ENCODE results near the gene ELMOD1.

- TF ChIP-seq CTCF (IDR thresholded peaks at IDR 0.05; ENCODE audit: low read depth, low read length) (no peak), EZH2phosphoT487 (IDR thresholded peaks at IDR 0.05; ENCODE audit: low read depth) (no peak)
Measured at GRCh38 chr11:107706531-107706930, 115.6 kb downstream of the ELMOD1 start.

Data from OCI-LY3 (cell line).